Stimulated activated CD8-positive, alpha-beta memory T cell treated with anti-CD3 and anti-CD28 coated beads, Interleukin-4, amount 100 ng/mL, for 24 hours (primary cell): Measurements from ENCODE around the gene C1orf141.
"Not testable (repeated sequence)": the region's sequence is repeated elsewhere in the genome, so short reads cannot be mapped to it uniquely, and the experiment has no call there.

ENCODE experiments used
- DNase-seq: peaks from one replicate; pipeline ENCODE4 v3.0.0-alpha.2; 2020; ENCODE audit warnings: low read depth

The C1orf141 gene

GRCh38 chr1:67085326-67085725, 49.4 kb downstream of the C1orf141 start:
- DNase-seq, result no peak

- no peak for DNase-seq
Observed at GRCh38 chr1:67084765-67085318, 49.9 kb downstream of the C1orf141 start.

- no peak for DNase-seq
Observed at GRCh38 chr1:67078291-67078690, 56.5 kb downstream of the C1orf141 start.

GRCh38 chr1:67077593-67077992, 57.2 kb downstream of the C1orf141 start:
- no peak for DNase-seq

GRCh38 chr1:67072749-67073148, 62.0 kb downstream of the C1orf141 start:
- DNase-seq, result no peak

GRCh38 chr1:67067655-67068054, 67.1 kb downstream of the C1orf141 start:
- not testable (repeated sequence) for DNase-seq

- no peak for DNase-seq
Observed at GRCh38 chr1:67062412-67062811, 72.4 kb downstream of the C1orf141 start.

GRCh38 chr1:67061266-67061665, 73.5 kb downstream of the C1orf141 start:
- no peak for DNase-seq

- no peak for DNase-seq
Observed at GRCh38 chr1:67060811-67061218, 74.0 kb downstream of the C1orf141 start.

GRCh38 chr1:67059346-67059745, 75.4 kb downstream of the C1orf141 start:
- no peak for DNase-seq

GRCh38 chr1:67058761-67059160, 76.0 kb downstream of the C1orf141 start:
- DNase-seq, result no peak

GRCh38 chr1:67058242-67058641, 76.5 kb downstream of the C1orf141 start:
- DNase-seq, result no peak

- peak; percentile 55 for DNase-seq
Observed at GRCh38 chr1:67053785-67054772, 80.7 kb downstream of the C1orf141 start, which contains the start of gene SLC35D1. Gene SLC35D1 (minus strand): TSS chr1:67054148. CDS start chr1:67054013, 135 bp downstream.

- DNase-seq, result peak; percentile 19
Observed at GRCh38 chr1:67053535-67053784, 81.3 kb downstream of the C1orf141 start.

GRCh38 chr1:67052741-67053534, 81.8 kb downstream of the C1orf141 start:
- no peak for DNase-seq

- DNase-seq, result no peak
Observed at GRCh38 chr1:67051196-67051595, 83.6 kb downstream of the C1orf141 start.

- DNase-seq, result no peak
Observed at GRCh38 chr1:67044631-67045270, 90.0 kb downstream of the C1orf141 start.

GRCh38 chr1:67043366-67043765, 91.4 kb downstream of the C1orf141 start:
- DNase-seq, result no peak
